ENCODE results near the gene PPP2R2C. TPM values are rescaled to one million over a fixed set of nuclear protein-coding genes. Genes with fewer than 3 reads are reported as not detected.

PPP2R2C gene
- total and polyA plus RNA-seq, 9 of the 15 experiments (the other 6 are each of a cell fraction or from before 2014, with no cell fraction given) = 0.04 to 0.06 TPM; not detected in 7

- Histone ChIP-seq H3K4me2 (ENCODE audit: insufficient read depth, low read length) (no peak overlapping the region), H3K4me1 (replicated peaks in 1 of 2; ENCODE audit: control insufficient read depth in 2 of 2, insufficient read depth in 2 of 2, low read length in 2 of 2) (no peaks in the 10 kb centered on the region), H4K20me1 (replicated peaks; ENCODE audit: control insufficient read depth, insufficient read depth, low read length) (no peaks in the 10 kb centered on the region), H3K27ac (ENCODE audit: extremely low read depth, low read depth, low read length) (no peak overlapping the region), H3K9me3 (replicated peaks; ENCODE audit: control insufficient read depth, insufficient read depth, low read depth, low read length) (no peaks in the 10 kb centered on the region), H3K36me3 (ENCODE audit: control insufficient read depth, insufficient read depth, low read length) (no peaks in the 10 kb centered on the region), H3K9me1 (ENCODE audit: control insufficient read depth, insufficient read depth, low read length) (no peaks in the 10 kb centered on the region), H3K27me3 (ENCODE audit: control insufficient read depth in 2 of 2, insufficient read depth in 2 of 2, low read length in 2 of 2) (peaks cover 0 to 17% of the 10 kb centered on the region in 2 experiments; a peak in 1 of 5 replicates), H3K4me3 (no peak overlapping the region), H2AFZ (ENCODE audit: low read depth, low read length) (no peak overlapping the region), H3K9ac (ENCODE audit: insufficient read depth in 1 of 2, low read depth in 2 of 2, low read length in 2 of 2) (no peak overlapping the region), H3K79me2 (ENCODE audit: control insufficient read depth, insufficient read depth, low read length) (no peaks in the 10 kb centered on the region)
- ChIA-PET CTCF (ENCODE audit: low intra/inter-chr PET ratio) (no interaction called here), POLR2A (interaction anchor here (0.6 kb wide), 1 partner anchor 9 kb away, joined by 3 read pairs; no protein-coding TSS in a partner anchor)
- no peak for ATAC-seq
- intact Hi-C loops (cut with micrococcal nuclease) = no loop called here
- no peak for FAIRE-seq
- DNase-seq (ENCODE audit: extremely low read depth in 1 of 4, low spot score in 3 of 4) = no peak
- WGBS (ENCODE audit: insufficient coverage, low coverage, missing lambda C conversion rate) = 1% methylated on average over 5 of the region's 5 CpGs
- BruUV-seq (replicated peaks) = no TSS peak
- in situ Hi-C loops (cut with MboI) = no loop called here
- TF ChIP-seq, protein P1, sequence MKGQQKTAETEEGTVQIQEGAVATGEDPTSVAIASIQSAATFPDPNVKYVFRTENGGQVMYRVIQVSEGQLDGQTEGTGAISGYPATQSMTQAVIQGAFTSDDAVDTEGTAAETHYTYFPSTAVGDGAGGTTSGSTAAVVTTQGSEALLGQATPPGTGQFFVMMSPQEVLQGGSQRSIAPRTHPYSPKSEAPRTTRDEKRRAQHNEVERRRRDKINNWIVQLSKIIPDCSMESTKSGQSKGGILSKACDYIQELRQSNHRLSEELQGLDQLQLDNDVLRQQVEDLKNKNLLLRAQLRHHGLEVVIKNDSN (CRISPR knock-in tag; IDR thresholded peaks at IDR 0.05) = no peak
- TF ChIP-seq PML (IDR thresholded peaks at IDR 0.05; ENCODE audit: low read length) (no peak), PHB2 (IDR thresholded peaks at IDR 0.05; ENCODE audit: low read depth) (no peak), DMBX1 (CRISPR knock-in tag; IDR thresholded peaks at IDR 0.05; ENCODE audit: borderline replicate concordance) (no peak), HNRNPL (IDR thresholded peaks at IDR 0.05; ENCODE audit: low read depth, low read length) (no peak), NFXL1 (CRISPR knock-in tag; IDR thresholded peaks at IDR 0.05) (no peak), SMARCB1 (IDR thresholded peaks at IDR 0.05; ENCODE audit: insufficient read length, low read depth) (no peak), GABPB1 (CRISPR knock-in tag; IDR thresholded peaks at IDR 0.05) (no peak), POLR2B (IDR thresholded peaks at IDR 0.05; ENCODE audit: low read depth, partially characterized antibody) (no peak)
- TF ChIP-seq, protein P2, sequence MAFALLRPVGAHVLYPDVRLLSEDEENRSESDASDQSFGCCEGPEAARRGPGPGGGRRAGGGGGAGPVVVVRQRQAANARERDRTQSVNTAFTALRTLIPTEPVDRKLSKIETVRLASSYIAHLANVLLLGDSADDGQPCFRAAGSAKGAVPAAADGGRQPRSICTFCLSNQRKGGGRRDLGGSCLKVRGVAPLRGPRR (CRISPR knock-in tag; IDR thresholded peaks at IDR 0.05) = no peak
- TF ChIP-seq, protein P3, sequence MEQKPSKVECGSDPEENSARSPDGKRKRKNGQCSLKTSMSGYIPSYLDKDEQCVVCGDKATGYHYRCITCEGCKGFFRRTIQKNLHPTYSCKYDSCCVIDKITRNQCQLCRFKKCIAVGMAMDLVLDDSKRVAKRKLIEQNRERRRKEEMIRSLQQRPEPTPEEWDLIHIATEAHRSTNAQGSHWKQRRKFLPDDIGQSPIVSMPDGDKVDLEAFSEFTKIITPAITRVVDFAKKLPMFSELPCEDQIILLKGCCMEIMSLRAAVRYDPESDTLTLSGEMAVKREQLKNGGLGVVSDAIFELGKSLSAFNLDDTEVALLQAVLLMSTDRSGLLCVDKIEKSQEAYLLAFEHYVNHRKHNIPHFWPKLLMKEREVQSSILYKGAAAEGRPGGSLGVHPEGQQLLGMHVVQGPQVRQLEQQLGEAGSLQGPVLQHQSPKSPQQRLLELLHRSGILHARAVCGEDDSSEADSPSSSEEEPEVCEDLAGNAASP (IDR thresholded peaks at IDR 0.05) = no peak
Observed at GRCh38 chr4:6437826-6438238, 34.6 kb downstream of the PPP2R2C start.
